Thoracic aorta (tissue), 2 donors: Measurements from ENCODE around the gene MKRN3. TPM values are rescaled to one million over a fixed set of nuclear protein-coding genes. Genes with fewer than 3 reads are reported as not detected.
A peak's percentile ranks its signal among the peaks of the same experiment; 100 is the strongest.

Experiments
- ATAC-seq: fragments of 150-250 bp; one replicate; pipeline ENCODE4 v1.8.0; 2017; ENCODE audit warnings: low read depth; ENCODE audit not compliant: insufficient number of reproducible peaks, low FRiP score
- DNase-seq: peaks from one replicate; pipeline ENCODE4 v3.0.0-alpha.2; 2020; ENCODE audit warnings: low spot score
- H3K27ac ChIP-seq, 2 donors: fragments of 200-600 bp; sonication (generic); 1 replicate in 1 of 2; 2 replicates in 1 of 2; pipeline ENCODE4 v1.5.1; 2016; ENCODE audit warnings: mild to moderate bottlenecking in 2 of 2, moderate library complexity in 2 of 2
- H3K27me3 ChIP-seq: fragments of 200-600 bp; sonication (generic); replicated peaks from 2 replicates; pipeline ENCODE4 v1.6.0; 2016; ENCODE audit warnings: mild to moderate bottlenecking; ENCODE audit not compliant: insufficient read depth
- H3K36me3 ChIP-seq: fragments of 200-600 bp; sonication (generic); one replicate; pipeline ENCODE4 v1.5.1; 2016
- H3K4me1 ChIP-seq, 2 donors: fragments of 200-600 bp; sonication (generic); 1 replicate in 1 of 2; 2 replicates in 1 of 2; pipeline versions ENCODE4 v1.5.1 to v1.6.0; 2016; ENCODE audit warnings: low read depth in 2 of 2, mild to moderate bottlenecking in 1 of 2; ENCODE audit not compliant: control insufficient read depth in 1 of 2
- H3K4me3 ChIP-seq: fragments of 200-600 bp; sonication (generic); 2 replicates; pipeline ENCODE4 v1.5.1; 2016; ENCODE audit warnings: mild to moderate bottlenecking
- H3K9me3 ChIP-seq: fragments of 200-600 bp; sonication (generic); 2 replicates; pipeline ENCODE4 v1.5.1; 2016
- total RNA-seq, 2 donors: library from RNA; depleted of rRNA; stranded (reverse); fragments of >200 nt; gene quantifications; one replicate each; pipeline versions ENCODE4 v1.1.0 to v1.2.3, GENCODE V29; 2016
- TF ChIP-seq, protein P1 (sequence below): fragments of 200-600 bp; sonication (generic); IDR thresholded peaks from one replicate; pipeline ENCODE4 v1.5.1; 2019; ENCODE audit warnings: antibody characterized with exemption

Gene MKRN3
- 1 to 10 TPM; 5.0 to 6.8 TPM for total RNA-seq

DNA sequence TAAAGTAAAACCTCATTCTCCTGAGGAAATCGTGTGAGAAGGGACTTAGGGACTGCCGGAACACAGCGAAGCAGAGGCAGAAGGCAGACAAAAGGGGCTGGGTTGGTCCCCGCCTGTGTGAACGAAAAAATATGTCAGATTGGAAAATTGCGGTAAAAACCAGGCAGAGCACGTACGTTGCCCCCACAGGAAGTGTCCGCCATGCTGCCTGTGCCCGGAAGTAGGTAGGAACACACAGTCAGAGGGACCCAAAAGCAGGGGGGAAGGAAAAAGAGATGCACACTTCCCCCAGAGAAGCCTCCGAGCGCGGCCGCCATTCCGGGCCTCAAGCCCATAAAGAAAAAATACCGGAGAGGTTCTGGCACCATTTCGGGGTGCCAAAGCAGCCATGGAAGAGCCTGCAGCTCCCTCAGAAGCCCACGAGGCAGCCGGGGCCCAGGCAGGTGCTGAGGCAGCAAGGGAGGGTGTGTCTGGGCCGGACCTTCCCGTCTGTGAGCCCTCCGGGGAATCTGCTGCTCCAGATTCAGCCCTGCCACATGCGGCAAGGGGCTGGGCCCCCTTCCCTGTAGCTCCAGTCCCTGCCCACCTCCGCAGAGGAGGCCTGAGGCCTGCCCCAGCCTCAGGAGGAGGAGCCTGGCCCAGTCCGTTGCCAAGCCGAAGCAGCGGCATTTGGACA lies at the start of gene MKRN3:
MKRN3 (plus strand) TSS at position 280 of the 676 bp plus-strand sequence; CDS start at position 389, 109 bp downstream.
- ATAC-seq (no peak), DNase-seq (no peak)
- H3K36me3 ChIP-seq = no peaks in the 10 kb centered on the region
- TF ChIP-seq, protein P1, sequence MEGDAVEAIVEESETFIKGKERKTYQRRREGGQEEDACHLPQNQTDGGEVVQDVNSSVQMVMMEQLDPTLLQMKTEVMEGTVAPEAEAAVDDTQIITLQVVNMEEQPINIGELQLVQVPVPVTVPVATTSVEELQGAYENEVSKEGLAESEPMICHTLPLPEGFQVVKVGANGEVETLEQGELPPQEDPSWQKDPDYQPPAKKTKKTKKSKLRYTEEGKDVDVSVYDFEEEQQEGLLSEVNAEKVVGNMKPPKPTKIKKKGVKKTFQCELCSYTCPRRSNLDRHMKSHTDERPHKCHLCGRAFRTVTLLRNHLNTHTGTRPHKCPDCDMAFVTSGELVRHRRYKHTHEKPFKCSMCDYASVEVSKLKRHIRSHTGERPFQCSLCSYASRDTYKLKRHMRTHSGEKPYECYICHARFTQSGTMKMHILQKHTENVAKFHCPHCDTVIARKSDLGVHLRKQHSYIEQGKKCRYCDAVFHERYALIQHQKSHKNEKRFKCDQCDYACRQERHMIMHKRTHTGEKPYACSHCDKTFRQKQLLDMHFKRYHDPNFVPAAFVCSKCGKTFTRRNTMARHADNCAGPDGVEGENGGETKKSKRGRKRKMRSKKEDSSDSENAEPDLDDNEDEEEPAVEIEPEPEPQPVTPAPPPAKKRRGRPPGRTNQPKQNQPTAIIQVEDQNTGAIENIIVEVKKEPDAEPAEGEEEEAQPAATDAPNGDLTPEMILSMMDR = no peak
- peak within 1 kb of the TSS; percentile 64 for H3K4me3 ChIP-seq
- H3K4me1 ChIP-seq = no peaks in the 10 kb centered on the region
- peak within 1 kb of the TSS in 1 of 2 donors; percentile 44 for H3K27ac ChIP-seq
- no peaks in the 10 kb centered on the region for H3K9me3 ChIP-seq
- no peaks in the 10 kb centered on the region for H3K27me3 ChIP-seq

GRCh38 chr15:23516866-23517265 lies 48.6 kb upstream of the MKRN3 start:
- ATAC-seq = no peak
- TF ChIP-seq, protein P1 = no peak

DNA sequence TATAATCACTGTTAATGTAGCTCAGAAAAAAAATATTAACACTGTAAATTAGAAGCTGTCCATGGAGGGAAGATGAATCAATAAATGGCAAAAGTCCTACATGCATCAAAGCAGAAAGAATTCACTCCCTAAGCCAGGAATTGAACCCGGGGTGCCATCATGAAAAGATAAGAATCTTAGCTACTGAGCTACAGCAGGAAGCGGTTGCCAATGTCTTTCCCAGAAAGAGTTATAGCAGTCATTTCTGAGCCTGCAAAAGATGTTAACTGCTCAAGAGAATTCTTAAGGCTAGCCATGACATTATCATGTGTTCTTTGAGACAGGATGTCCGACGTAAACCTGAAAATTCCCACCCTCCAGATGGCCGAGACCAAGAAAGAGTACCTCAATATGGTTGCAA lies 47.4 kb upstream of the MKRN3 start:
- H3K4me3 ChIP-seq = no peak overlapping the region
- DNase-seq (no peak), ATAC-seq (no peak)
- H3K27me3 ChIP-seq = no peaks in the 10 kb centered on the region
- H3K4me1 ChIP-seq = no peaks in the 10 kb centered on the region
- H3K27ac ChIP-seq = no peak overlapping the region
- H3K9me3 ChIP-seq = no peaks in the 10 kb centered on the region
- TF ChIP-seq, protein P1 = no peak
- no peaks in the 10 kb centered on the region for H3K36me3 ChIP-seq

More at GRCh38 chr15:23516866-23517265, 48.6 kb upstream of the MKRN3 start:
- no peak for DNase-seq
- H3K4me3 ChIP-seq = no peak overlapping the region
- H3K27me3 ChIP-seq = no peaks in the 10 kb centered on the region
- H3K4me1 ChIP-seq = no peaks in the 10 kb centered on the region
- H3K36me3 ChIP-seq = no peaks in the 10 kb centered on the region
- H3K27ac ChIP-seq = no peak overlapping the region
- H3K9me3 ChIP-seq = no peaks in the 10 kb centered on the region

DNA sequence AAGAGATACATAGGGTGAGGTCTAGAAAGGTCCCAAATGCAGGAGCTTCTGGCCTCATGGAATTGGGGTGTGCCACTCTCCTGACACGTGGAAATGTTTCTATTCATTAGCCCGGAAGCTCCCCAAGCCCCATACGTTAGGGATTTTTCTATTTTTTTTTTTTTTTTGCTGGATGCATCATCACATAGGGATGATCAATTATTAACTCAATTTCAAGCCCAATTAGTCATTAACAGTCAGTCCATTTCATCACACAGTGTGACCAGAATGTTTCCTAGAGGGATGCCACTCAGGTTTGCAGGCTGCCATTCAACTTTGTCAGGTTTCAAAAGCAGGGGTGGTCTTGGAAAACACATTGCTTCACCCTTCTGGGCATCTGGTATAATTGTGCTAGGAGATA lies 40.7 kb upstream of the MKRN3 start:
- Histone ChIP-seq H3K36me3 (no peaks in the 10 kb centered on the region), H3K4me3 (no peak overlapping the region), H3K27me3 (no peaks in the 10 kb centered on the region), H3K27ac (no peak overlapping the region), H3K4me1 (no peaks in the 10 kb centered on the region), H3K9me3 (no peaks in the 10 kb centered on the region)
- TF ChIP-seq, protein P1 = no peak
- ATAC-seq (no peak), DNase-seq (no peak)

DNA sequence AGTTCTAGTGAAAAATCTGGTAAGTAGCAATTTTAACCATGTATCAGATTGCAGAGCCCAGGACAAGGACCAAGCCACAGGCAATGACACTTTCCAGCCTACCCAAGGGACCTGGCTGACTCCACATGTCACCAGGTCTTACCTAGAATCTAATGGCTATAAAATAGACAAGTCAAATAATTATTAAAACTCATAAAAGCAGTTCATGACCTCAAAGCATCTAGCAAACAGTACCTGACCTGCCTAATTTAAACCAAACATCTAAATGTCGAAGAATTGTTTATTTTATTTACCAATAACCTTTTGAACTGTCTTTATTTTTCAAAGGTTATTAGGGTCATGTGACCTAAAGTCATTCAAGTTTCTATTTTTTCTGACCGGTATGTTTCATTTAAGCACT lies 35.6 kb upstream of the MKRN3 start:
- ATAC-seq (no peak), DNase-seq (no peak)
- TF ChIP-seq, protein P1 = no peak
- Histone ChIP-seq H3K27ac (no peak overlapping the region), H3K4me1 (no peaks in the 10 kb centered on the region), H3K4me3 (no peak overlapping the region), H3K27me3 (no peaks in the 10 kb centered on the region), H3K36me3 (no peaks in the 10 kb centered on the region), H3K9me3 (no peaks in the 10 kb centered on the region)
